HG03025 (cell line): ENCODE results near the gene CACNA2D1.
"Not testable (repeated sequence)": the region's sequence is repeated elsewhere in the genome, so short reads cannot be mapped to it uniquely, and the experiment has no call there.

Source experiments
- ATAC-seq: cut with Tn5 transposase; IDR thresholded peaks from one replicate; pipeline ENCODE4 v1.9.1; 2021; ENCODE audit warnings: mild to moderate bottlenecking, moderate library complexity; ENCODE audit not compliant: unreplicated experiment, low FRiP score

Gene CACNA2D1

DNA sequence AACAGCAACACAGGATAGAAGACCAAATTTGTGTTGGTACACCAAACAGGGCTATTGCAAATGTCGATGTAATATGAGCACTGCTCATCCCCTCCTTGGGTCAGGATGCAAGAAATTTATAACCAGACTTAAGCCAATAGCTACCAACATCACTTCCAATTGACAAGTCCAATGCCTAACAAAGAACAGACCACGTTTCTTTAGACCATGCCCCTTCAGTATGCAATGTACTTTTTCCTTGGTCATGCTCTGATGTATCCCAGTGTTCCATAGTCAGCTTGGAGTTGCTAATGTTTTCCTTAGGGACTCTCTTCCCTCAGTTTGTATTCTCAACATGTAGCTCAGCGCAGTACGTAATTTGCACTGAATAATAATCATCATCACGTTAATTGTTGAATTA is 7.8 kb downstream of the CACNA2D1 start:
- no peak for ATAC-seq

DNA sequence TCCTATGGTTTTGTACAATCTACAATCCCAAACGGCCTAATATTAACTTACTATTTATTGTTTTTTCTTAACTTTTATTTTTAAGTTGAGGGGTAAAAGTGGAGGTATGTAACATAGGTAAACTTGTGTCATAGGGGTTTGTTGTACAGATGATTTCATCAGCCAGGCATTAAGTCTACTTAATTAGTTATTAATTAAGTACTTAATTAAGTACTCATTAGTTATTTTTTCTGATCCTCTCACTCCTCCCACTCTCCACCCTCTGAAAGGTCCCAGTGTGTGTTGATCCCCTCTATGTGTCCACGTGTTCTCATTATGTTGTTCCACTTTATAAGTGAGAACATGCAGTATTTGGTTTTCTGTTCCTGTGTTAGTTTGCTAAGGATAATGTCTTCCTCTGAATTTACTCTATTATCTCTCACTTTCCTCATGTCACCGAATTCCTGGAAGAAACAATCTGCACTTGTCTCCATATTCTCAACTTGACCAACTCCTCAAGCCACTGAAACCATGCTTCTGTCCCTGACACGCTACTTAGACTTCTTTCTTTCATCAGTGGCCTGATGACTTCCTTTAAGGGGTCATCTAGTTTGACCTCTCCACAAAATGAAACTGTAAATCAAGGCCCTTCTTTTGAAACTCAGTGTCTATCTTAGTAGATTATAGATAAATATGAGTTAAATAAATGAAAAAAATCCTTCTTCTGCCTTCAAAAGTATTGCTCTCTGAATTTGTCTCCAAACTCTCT is 9.1 kb downstream of the CACNA2D1 start:
- no peak for ATAC-seq

DNA sequence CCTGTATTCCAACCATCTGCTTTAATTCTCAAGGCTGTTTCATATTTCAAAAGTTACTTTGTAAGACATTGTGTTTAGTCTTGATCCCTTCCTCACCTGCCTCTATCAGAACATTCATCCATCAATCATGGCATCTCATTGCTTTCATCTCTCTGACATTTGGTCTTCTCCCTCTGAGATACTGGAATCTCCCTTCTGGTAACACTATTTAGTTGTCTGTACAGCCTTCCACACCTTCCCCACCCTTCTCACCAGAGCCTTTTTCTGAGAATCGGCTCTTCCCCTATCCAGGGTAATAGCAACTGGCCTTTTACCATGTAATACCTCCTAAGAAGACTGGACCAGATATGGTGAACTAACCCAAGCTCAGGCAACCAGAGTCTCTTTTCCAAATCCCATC is 10.1 kb downstream of the CACNA2D1 start:
- ATAC-seq = no peak

DNA sequence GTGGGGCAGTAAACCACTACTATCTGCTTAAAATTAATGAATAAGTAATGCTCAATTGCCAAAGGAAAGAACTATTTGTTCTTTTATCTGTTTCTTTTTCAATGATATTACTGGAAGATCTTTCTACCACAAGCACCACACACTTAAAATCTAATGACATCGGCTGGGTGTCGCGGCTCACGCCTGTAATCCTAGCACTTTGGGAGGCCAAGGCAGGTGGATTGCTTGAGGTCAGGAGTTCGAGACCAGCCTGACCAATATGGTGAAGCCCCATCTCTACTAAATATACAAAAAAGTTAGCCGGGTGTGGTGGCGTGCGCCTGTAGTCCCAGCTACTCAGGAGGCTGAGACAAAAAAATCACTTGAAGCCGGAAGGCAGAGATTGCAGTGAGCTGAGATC is 10.8 kb downstream of the CACNA2D1 start:
- ATAC-seq = not testable (repeated sequence)

DNA sequence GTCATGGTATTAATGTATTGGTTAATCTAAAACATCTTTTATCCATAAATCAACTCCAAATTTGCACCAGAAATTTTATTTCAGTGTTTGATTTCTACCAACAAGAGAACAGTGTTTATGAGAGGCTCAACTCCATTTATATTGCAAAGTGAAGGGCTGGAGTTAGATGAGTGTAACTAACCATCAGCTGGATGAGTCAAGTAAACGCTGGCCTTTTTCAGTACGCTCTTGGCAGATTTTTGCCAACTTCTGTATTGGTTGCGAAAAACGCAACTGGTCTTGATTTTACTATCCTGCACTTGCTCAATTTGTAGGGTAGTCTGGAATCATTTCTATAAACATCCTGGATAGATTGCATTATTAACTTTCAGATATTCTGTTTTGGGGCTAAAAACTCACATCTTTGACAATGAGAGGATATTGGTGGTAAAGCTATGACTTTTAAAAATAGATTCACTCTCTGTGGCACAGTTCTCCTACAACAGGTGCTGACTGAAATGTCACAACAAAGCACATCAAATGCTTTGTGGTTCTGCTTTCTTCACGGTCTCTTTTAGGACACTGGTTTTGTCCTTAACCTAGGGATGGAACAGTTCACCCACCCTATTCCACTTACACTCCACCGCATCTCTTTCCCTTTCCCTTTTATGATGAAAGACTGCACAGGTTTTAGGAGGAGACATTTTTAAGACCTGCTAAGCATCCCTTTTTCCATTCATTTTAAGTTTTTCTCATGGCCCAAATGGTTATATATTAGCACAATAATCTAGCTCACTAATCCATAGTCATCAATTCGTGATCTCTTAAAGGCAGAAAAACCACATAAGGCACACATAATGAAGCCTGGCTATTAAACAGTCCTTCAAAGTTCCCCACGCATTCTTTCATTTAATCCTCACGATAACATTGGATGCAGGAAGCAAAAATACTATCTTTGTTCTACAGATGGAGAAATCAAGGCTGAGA is 12.8 kb downstream of the CACNA2D1 start:
- ATAC-seq = no peak

DNA sequence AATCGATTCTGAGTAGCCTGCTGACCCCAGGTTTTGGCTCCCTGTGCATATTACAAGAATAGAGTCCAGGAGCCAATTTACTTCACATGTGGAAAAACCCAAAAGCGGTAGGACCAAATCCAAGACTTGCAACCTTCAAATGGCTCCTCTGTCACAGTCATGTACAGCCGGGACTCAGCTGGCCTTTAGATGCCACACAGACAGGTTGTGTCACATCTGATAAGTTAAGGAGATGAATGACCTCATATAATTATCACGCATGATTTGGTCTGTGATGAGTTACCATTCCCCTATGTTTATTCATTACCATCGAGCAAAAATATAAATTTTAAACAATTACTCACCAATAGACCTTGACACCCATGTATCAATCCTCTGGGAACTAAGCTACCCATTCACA is 14.2 kb downstream of the CACNA2D1 start:
- ATAC-seq = no peak

DNA sequence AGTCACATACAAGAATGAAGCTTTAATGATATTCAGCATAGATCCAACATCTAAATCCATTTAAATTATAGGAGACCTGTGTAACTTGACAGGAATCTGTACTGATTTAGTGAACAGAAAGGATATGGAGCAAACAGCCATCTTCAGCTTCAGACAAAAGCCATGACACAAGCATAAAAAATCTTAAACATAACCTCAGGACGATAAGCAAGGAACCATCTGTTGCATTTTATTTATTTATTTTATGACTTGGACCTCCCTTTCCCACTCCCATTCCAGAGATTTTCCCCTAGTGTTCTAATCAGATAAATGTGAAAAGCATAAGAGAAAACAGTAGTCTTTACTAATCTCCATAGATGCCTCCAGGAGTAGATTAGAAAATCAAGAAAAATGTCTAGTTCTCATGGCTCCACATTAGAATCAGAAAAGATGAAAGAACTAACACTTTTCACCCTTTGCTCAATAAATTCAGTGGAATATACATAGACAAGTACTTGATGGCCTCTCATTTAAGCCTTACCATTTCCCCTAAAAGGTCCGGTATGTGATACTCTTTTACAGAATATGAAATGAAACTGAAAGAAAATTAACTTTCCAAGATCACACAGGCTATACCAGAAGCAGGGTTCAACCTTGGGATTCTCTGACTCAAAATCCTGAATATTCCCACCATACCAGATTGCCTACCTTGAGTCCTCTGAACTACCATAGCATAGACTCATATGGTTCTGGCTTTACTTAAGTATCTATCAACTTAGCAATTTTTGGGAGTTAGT is 15.2 kb downstream of the CACNA2D1 start:
- ATAC-seq = no peak

DNA sequence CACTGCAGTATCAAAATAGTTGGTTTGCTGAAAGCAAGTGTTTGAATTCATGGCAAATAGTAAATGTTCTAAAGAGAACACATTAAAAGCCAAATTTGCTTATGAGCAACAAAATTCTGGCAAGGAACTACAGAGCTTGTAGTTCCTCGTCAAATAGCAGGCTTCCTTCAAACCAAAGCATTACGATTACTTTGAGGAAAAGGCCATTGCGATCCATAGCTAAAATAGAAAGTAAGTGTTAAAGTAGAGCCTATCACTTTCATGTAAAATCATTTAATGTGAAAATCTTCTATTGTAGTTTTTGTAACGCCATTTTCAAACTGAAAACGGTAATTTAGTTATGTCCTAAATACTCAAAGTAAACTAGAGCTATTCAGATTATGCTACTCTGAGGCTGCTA is 20.1 kb downstream of the CACNA2D1 start:
- no peak for ATAC-seq

DNA sequence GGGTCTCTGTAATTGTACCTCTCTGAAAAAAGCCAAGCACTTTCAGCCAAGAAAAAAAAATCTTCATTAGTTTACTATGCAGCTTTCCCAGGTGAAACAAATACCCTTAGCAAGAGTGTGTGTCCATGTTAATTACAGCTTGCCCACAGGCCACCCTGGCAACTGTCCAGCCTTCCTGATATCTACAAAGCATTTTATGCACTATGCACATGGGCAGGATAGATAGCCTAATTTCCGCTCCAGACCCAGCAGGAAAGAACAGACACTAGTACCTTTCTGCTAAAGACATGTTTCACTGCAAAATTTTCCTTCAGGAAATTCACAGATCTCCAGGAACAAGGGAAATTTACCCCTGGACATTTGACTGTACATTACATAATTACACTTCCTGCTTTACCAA is 24.4 kb downstream of the CACNA2D1 start:
- no peak for ATAC-seq

DNA sequence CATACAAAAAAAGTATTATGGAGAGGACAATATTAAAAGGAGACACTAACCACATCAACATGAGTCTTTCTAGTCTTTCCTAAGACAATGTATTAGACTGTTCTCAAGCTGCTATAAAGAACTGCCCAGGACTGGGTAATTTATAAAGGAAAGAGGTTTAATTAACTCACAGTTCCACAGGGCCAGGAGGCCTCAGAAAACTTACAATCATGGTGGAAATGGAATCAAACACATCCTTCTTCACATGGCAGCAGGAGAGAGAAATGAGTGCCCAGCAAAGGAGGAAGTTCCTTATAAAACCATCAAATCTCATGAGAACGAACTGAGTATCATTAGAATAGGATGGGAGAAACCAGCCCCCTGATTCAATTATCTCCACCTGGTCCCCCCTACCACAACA is 25.7 kb downstream of the CACNA2D1 start:
- no peak for ATAC-seq

DNA sequence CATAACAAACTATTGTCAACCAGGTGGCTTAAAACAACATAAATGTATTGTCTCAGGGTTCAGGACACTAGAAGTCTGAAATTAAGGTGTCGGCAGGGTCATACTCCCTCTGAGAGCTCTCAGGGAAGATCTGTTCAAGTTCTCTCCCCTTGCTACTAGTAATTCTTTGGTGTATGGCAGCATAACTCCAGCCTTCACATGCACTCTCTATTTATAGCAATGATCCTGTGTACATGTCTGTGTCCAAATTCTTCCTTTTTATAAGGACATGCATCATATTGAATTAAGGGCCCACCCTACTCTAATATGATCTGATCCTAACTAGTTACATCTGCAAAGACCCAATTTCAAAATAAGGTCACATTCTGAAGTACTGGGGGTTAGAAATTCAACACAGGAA is 27.2 kb downstream of the CACNA2D1 start:
- no peak for ATAC-seq

DNA sequence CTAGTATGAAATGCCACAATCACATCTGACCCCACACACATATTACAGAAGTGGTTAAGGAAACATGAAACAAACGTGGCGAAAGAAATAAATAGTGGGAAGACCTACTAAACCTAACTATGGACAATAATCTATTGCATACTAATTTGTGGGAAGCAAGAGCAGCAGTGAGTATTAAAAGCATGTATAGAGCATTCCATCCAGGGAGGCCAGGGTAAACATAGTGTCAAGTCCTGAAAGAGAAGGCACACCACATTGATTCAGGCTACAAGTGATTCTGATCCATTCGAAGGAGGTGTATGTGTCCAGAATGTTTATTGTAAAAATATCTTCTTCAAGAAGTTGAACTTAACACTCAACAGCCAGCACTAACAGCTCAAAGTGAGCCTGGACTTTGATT is 29.2 kb downstream of the CACNA2D1 start:
- no peak for ATAC-seq

DNA sequence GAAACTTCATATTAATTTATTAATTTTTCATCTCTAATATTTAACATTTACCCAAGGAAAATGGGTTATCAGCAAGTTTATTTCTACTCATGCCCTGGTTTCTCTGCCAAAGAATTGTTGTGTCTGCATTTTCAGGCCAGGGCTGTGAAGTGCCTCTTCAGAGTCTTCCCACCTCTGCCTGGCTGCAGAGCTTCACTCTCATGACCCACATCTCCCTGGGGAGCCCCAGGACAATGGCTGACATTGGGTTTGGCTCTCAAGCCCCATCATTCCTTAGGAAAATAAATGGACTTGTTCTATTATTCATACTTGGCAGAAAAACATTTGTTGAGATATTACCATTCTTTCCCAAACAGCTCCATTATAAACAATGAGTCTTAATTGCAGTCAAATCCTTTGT is 30.3 kb downstream of the CACNA2D1 start:
- no peak for ATAC-seq

DNA sequence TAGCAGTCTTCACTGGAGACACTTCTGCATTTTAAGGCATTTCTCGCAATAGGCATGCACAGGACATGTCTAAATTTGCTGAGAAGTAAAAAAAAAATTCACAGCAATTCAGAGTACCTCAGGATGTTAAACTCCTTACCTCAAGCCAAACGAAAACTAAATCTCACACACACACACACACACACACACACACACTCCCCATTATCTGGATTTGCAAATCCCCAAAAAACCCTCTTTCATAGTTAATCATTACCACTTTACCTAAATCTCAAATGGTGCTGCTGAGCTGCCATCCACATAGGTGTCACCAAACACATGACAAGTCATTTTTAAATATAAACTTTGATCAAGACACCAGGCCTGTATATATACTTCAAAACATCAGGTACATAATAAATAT is 31.8 kb downstream of the CACNA2D1 start:
- no peak for ATAC-seq

DNA sequence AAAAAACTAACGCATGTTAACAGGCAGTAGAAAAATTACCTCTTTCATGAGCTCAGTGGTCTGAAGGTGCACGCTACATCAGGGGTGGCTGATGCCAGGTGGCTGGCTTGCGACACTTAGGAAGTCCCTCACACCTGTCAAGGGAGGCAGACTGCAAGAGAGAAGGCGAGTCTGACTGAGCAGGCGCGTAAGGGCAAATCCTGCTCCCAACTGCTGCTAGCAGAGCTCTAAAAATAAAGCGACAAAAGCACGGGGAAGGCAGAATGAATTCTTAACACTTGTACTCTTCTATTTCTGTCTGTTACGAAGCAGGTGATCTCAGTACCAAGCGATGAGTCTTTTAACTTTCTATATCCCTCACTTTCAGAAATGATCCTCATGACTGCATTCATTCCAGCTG is 33.1 kb downstream of the CACNA2D1 start:
- ATAC-seq = no peak

DNA sequence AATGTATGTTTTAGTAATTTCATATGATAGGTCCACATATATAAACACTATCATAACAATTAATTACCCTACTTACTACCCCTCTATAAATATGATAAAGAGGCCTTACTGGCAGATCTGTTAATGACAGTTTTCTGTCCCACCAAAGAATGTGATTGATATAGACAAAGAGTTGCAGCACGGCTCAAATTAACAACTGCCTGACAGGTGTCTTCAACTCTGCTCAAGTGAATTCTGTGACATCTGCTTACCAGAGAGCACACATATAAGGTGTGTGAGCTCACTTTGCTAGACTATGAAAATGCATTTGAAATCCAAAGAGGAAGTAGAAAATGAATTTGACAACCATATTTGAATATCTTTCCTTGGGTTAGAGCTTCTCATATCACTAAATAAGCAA is 36.6 kb downstream of the CACNA2D1 start:
- ATAC-seq = no peak

DNA sequence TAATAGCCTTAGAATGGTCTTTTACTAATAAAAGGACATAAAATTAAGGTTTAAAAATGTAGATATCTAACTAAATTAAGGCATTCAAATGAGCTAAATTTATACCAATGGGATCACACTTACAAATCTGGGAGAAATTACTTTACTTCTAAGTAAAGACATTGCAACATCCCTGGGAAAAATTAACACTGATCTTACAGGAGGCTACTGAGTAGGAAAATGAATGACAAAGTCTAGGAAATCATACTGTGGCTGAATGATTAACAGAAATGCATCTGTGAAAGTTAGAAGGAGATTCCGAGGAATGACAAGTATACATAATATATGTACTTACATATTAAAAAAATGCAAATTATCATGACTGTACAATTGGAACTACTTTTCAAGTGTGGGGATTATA is 38.3 kb downstream of the CACNA2D1 start:
- no peak for ATAC-seq

DNA sequence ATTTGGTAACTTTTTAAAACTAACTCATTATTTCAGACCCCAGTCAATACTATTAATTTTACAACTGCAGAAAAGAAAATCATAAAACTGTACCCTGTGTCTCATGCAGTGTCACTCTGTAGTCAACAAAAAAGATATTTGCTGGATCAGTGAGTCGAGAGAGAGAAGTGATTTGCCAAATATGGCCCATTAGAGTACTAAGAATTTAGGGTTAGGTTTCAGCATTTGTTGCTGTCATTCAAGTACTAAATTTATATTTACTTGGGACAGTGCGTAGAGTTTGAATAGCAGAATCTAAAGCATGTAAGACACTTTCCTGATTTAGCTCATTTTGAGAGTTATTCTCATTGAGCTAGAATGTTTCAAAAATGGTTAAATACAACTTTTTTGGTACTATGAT is 38.9 kb downstream of the CACNA2D1 start:
- ATAC-seq = no peak

DNA sequence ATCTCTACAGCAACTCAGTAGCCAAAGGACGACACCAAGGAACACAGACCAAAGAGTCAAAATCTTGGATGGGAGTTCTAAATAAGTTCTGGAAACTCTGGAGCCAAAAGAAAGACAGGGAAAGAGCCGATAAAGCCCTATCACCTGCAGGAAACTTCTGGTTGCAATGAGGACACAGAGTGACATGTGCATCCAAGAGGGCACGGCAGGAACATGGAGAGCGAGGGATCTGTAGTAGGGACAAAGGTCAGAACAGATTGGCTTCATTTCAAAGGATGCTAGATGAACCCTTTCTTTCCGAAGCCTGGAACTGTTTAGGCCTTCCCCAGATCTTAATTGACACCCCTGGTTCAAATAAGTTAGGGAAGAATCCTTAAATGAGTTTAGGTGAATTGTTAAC is 39.5 kb downstream of the CACNA2D1 start:
- no peak for ATAC-seq

DNA sequence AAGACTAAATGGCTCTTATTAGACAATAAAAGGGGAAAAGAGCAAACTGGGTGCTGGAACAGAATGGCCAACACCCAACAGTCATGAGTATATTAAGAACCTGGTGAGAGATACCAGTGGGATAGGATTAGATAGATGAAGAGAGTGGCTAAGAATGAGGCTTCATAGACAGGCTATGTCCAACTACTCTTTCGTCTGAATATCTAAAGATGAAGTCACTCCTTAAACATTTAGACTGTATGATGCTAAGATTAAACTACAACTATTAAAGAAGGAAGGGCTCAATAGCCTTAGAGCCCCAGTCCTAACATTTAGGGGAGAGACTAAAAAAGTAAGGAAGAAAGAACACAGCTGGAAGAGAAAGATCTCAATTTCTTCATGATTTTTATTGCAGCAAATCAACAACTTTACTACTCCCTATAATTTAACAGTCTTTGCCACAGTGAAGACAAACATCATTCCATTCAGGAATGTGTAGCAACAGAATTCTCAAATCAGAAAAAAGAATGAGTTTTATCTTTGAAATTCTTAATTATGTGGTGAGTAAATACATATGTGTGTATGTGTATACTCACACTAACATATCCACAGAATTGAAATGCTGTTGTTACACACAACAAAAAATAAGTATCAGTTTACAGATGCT is 45.6 kb downstream of the CACNA2D1 start:
- no peak for ATAC-seq

DNA sequence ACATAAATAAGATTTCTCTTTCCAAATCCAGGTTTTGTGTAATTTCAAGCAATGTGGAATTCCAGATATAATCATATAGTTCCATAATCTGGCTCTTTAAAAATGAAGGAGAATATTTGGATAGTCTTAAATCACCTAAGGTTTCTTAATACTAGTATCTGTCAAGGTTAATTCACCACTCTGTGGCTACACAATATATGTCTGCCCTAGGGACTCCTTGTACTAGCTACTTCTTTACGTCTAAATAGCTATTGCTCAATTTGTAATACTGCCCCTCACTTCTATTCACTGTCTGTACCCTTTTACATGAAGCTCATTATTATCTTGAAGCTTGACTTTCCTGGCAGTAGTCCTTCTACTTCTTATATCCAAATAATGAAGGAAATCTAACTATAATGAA is 47.2 kb downstream of the CACNA2D1 start:
- no peak for ATAC-seq
